Activated naive CD4-positive, alpha-beta T cell treated with anti-CD3 and anti-CD28 coated beads, Interleukin-2, amount 10 ng/mL, durations not matched to agents 7 days and 5 days (primary cell): ENCODE results near the gene ADAMTS13.

Experiments
- CTCF ChIA-PET: fragments of 350-600 bp; sonication (Branson Sonifier 250); formaldehyde crosslinking; loops from one replicate; lab custom pipeline; 2021; ENCODE audit warnings: antibody characterized with exemption; lab: Charles Lee
- DNase-seq: peaks from one replicate; pipeline ENCODE4 v3.0.0-alpha.2; 2020
- H3K27ac Mint-ChIP-seq: one replicate; pipeline ENCODE4 v1.8.0; 2021; ENCODE audit warnings: mild to moderate bottlenecking, moderate library complexity, mixed read lengths
- H3K27me3 Mint-ChIP-seq: one replicate; pipeline ENCODE4 v1.8.0; 2021; ENCODE audit warnings: mild to moderate bottlenecking, mixed read lengths
- H3K36me3 Mint-ChIP-seq: one replicate; pipeline ENCODE4 v1.8.0; 2021; ENCODE audit warnings: mixed read lengths
- H3K4me1 Mint-ChIP-seq: one replicate; pipeline ENCODE4 v1.8.0; 2021; ENCODE audit warnings: mixed read lengths
- H3K4me3 Mint-ChIP-seq: one replicate; pipeline ENCODE4 v1.8.0; 2021; ENCODE audit warnings: mild to moderate bottlenecking, moderate library complexity, mixed read lengths
- H3K9me3 Mint-ChIP-seq: one replicate; pipeline ENCODE4 v1.8.0; 2021; ENCODE audit warnings: mixed read lengths

The ADAMTS13 gene

DNA sequence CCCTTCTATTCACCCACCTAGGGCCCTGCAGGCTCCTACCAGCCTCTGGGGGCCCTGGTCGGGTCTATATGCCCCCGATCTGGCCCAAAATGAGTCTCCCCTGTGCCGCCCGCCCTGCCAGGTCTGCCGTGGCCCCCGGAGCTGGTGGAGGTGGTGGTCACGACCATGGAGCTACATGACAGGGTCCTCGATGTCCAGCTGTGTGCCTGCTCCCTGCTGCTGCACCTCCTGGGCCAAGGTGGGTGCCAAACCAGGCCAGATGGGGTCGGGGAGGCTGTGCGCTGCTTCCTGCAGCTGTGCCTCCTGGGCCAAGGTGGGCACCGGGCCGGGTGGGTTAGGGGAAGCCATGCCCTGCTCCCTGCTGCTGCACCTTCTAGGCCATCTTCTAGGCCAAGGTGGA is 21.9 kb upstream of the ADAMTS13 start:
- Mint-ChIP-seq H3K27me3 (peaks cover 16% of the 10 kb centered on the region), H3K27ac (no peak overlapping the region), H3K4me3 (no peak overlapping the region), H3K9me3 (no peaks in the 10 kb centered on the region), H3K36me3 (peaks cover 4% of the 10 kb centered on the region), H3K4me1 (no peaks in the 10 kb centered on the region)
- CTCF ChIA-PET, result interaction anchor here (0.5 to 1.3 kb wide), 2 partner anchors 9 to 215 kb away, joined by 4 to 5 read pairs; no protein-coding TSS in a partner anchor
- no peak for DNase-seq

GRCh38 chr9:133401588-133401987 is 20.6 kb upstream of the ADAMTS13 start:
- Mint-ChIP-seq H3K4me1 (no peaks in the 10 kb centered on the region), H3K36me3 (peaks cover 14% of the 10 kb centered on the region), H3K9me3 (no peaks in the 10 kb centered on the region), H3K4me3 (no peak overlapping the region), H3K27ac (no peak overlapping the region), H3K27me3 (peaks cover 10% of the 10 kb centered on the region)
- CTCF ChIA-PET, result interaction anchor here (3.9 kb wide), 1 partner anchor 214 kb away, joined by 28 read pairs; no protein-coding TSS in a partner anchor
- DNase-seq, result no peak

GRCh38 chr9:133402689-133403088 is 19.5 kb upstream of the ADAMTS13 start:
- Mint-ChIP-seq H3K36me3 (peaks cover 22% of the 10 kb centered on the region), H3K27ac (no peak overlapping the region), H3K9me3 (no peaks in the 10 kb centered on the region), H3K4me3 (no peak overlapping the region), H3K27me3 (peaks cover under 1% of the 10 kb centered on the region), H3K4me1 (peaks cover 5% of the 10 kb centered on the region)
- CTCF ChIA-PET, result interaction anchor here (1.9 to 3.9 kb wide), 2 partner anchors 53 to 215 kb away, joined by 6 to 28 read pairs; no protein-coding TSS in a partner anchor
- no peak for DNase-seq

GRCh38 chr9:133403766-133404453 is 18.3 kb upstream of the ADAMTS13 start:
- peaks cover 27% of the 10 kb centered on the region for H3K36me3 Mint-ChIP-seq
- DNase-seq, result peak; percentile 72
- H3K4me1 Mint-ChIP-seq, result peaks cover 5% of the 10 kb centered on the region
- no peaks in the 10 kb centered on the region for H3K27me3 Mint-ChIP-seq
- no peak overlapping the region for H3K4me3 Mint-ChIP-seq
- CTCF ChIA-PET, result interaction anchor here (0.7 to 3.9 kb wide), 11 partner anchors 8 to 216 kb away, joined by 3 to 28 read pairs (median 4); partner anchors contain the start of gene STKLD1
- H3K27ac Mint-ChIP-seq, result no peak overlapping the region
- no peaks in the 10 kb centered on the region for H3K9me3 Mint-ChIP-seq

DNA sequence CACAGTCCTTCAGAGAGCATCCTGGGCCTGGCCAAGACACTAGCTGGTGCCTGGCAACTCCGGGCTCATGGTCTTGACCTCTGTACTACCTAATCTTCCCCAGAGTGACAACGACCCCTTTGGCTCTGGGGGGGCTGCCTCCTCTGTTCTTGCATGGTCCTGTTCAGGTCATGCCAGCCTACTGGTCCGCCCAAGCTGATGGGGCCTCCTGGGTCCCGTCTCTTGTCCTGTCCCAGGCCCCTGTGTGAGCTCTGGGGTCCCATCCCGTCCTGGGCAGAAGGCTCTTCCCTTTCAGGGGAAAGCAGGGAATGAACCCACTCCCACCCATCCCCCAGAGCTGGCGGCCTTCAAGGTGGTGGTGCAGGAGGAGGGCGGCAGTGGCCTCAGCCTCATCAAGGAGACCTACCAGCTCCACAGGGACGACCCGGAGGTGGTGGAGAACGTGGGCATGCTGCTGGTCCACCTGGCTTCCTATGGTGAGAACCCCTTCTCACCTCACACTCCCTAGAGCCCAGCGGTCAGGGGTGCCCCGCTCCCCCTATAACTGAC is 17.6 kb upstream of the ADAMTS13 start:
- CTCF ChIA-PET, result interaction anchor here (0.7 to 3.9 kb wide), 11 partner anchors 9 to 217 kb away, joined by 3 to 28 read pairs (median 4); partner anchors contain the start of gene STKLD1
- Mint-ChIP-seq H3K9me3 (no peaks in the 10 kb centered on the region), H3K4me1 (peaks cover 5% of the 10 kb centered on the region), H3K4me3 (no peak overlapping the region), H3K27ac (no peak overlapping the region), H3K27me3 (no peaks in the 10 kb centered on the region), H3K36me3 (peaks cover 29% of the 10 kb centered on the region)
- DNase-seq, result no peak

DNA sequence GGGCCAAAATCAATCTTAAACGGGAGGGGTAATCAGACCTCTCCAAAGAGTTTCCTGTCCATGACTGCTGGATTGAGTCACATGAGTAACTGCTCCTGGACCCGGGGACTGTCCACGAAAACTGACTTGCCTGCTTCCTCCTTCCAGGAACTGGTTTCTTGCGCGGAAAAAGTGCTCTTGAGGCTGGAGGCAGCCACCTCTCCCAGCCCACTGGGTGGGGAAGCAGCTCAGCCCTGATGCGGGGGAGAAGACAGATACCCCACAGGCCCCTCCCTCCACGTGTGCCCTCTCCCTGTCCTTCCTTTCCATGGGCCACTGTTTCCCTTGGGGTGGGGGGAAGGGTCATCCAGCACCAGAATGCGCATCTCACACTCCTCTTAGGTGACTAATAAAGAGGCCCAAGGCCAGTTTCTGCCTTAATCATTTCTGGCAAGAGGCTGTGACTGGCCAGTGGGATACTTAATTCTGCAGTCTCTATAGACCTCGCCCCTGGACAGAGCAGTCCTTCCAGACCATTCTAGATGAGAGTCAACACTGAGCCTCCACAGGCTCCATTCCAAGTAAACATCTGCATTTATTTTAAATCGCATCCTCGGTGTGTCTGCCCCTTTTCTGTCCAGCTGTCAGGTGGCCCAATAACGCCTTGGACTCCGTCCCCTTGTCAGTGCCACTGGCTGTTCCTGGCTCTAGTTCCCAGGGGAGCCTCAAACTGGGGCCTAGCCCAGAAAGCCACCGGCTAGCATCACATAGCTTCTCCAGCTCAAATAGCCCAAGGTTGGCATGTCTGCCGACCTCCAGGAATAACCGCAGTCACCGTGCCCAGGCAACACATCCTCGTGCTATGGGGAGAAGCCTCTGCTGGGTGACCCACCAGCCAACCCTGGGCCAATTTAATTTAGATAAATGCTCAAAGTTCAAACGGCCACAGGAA is 16.4 kb upstream of the ADAMTS13 start:
- DNase-seq, result no peak
- Mint-ChIP-seq H3K36me3 (peaks cover 40% of the 10 kb centered on the region), H3K4me3 (no peak overlapping the region), H3K27me3 (no peaks in the 10 kb centered on the region), H3K9me3 (no peaks in the 10 kb centered on the region), H3K4me1 (peaks cover 5% of the 10 kb centered on the region), H3K27ac (no peak overlapping the region)
- CTCF ChIA-PET, result interaction anchor here (1.0 to 3.9 kb wide), 8 partner anchors 10 to 218 kb away, joined by 3 to 28 read pairs (median 4); no protein-coding TSS in a partner anchor

- Mint-ChIP-seq H3K9me3 (no peaks in the 10 kb centered on the region), H3K27me3 (no peaks in the 10 kb centered on the region), H3K36me3 (peaks cover 44% of the 10 kb centered on the region), H3K4me1 (peaks cover 5% of the 10 kb centered on the region), H3K27ac (peak overlapping the region; percentile 8), H3K4me3 (no peak overlapping the region)
- DNase-seq, result peak; percentile 84
- CTCF ChIA-PET, result interaction anchor here (1.0 to 3.4 kb wide), 3 partner anchors 11 to 80 kb away, joined by 3 to 13 read pairs (median 12); no protein-coding TSS in a partner anchor
These were observed 15.5 kb upstream of the ADAMTS13 start for GRCh38 chr9:133406480-133407307.

DNA sequence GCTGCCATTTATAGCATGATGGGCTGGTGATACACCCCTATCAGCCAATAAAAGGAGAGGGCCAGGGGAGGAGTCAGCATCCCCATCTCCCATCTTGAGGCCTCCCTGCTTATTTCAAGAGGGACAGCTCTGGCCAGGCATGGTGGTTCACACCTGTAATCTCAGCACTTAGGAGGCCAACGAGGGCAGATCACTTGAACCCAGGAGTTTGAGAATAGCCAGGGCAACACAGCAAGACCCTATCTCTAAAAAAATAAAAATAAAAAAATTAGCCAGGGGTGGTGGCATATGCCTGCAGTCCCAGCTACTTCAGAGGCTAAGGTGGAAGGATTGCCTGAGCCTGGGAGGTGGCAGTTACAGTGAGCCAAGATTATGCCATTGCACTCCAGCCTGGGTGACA is 14.1 kb upstream of the ADAMTS13 start:
- Mint-ChIP-seq H3K36me3 (peaks cover 52% of the 10 kb centered on the region), H3K27ac (no peak overlapping the region), H3K27me3 (no peaks in the 10 kb centered on the region), H3K4me1 (peaks cover 5% of the 10 kb centered on the region), H3K4me3 (no peak overlapping the region), H3K9me3 (no peaks in the 10 kb centered on the region)
- CTCF ChIA-PET, result no interaction called here
- DNase-seq, result no peak

DNA sequence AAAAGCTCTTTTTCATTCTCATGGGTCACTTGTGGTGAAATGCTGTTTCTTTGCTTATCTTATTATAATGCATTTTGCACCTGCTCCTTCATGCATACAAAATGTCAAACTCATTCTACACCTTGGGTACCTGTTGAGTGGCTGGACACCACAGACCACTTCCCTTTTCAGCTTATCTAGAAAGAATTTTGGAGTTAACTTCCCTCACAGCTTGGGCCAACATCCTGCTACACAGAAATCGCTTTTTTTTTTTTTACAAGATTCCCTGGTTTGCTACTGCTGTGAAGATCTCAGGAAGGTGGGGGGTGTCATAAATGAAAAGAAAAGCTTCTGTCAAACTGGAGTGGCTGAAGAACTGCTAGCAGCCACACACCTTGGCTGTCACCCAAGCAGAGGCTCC is 7.0 kb upstream of the ADAMTS13 start:
- CTCF ChIA-PET, result interaction anchor here (0.9 kb wide), 2 partner anchors 10 to 17 kb away, joined by 3 to 4 read pairs; no protein-coding TSS in a partner anchor
- H3K27me3 Mint-ChIP-seq, result no peaks in the 10 kb centered on the region
- peaks cover 50% of the 10 kb centered on the region for H3K4me1 Mint-ChIP-seq
- H3K27ac Mint-ChIP-seq, result no peak overlapping the region
- H3K36me3 Mint-ChIP-seq, result peaks cover 34% of the 10 kb centered on the region
- no peak for DNase-seq
- H3K4me3 Mint-ChIP-seq, result no peak overlapping the region
- H3K9me3 Mint-ChIP-seq, result no peaks in the 10 kb centered on the region

DNA sequence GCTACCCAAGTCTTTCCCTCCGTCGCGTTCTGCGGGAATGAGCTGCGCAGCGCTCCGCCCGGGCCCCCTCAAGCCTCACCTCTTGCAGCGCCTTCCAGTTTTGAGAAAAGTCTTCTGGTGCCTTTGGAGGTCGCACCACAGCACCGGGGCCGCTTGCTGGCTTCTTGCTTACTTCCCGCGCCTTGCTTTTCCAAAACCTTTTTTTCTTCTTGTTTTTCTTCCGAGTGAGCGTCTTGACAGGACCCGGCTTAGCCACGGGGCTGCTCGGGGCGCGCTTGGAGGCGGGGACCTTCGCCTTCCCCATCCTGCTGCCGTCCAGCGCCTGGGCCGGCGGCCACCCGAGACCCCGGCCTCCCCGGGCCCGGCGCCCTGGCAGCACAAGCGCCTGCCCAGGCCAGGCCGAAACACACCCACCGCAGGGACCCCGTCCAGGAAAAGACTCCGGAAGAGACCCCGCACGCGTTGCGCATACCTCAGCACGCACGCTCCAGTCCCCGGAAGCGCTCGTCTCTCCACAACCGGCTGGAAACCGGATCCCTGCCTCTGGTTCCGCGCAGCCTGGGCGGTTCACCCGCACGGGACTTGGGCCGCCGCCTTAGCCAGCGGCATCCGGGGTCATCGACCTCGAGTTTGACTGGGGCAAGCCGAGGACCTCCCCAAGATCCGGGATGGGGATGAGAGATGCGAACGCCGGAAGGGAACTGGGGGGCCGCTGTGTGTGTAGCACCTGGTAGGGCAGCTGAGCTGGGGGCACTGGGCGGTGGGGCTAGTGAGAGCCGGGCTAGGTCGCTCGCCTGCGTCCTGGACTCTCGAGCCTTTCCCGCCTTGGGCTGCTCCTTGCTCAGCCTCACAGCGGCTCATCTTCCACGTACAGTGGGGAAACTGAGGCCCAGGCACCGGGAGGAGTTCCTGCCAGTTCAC is 4.4 kb upstream of the ADAMTS13 start, which contains the start of gene REXO4:
REXO4 (minus strand) TSS at position 470 of the 921 bp plus-strand sequence; CDS start at position 304, 166 bp downstream.
- H3K4me1 Mint-ChIP-seq, result peaks cover 58% of the 10 kb centered on the region
- peak within 1 kb of the TSS; percentile 95 for H3K27ac Mint-ChIP-seq
- CTCF ChIA-PET, result interaction anchor here (1.2 kb wide), 1 partner anchor 69 kb away, joined by 3 read pairs; no protein-coding TSS in a partner anchor
- peak; percentile 90 for DNase-seq
- no peaks in the 10 kb centered on the region for H3K27me3 Mint-ChIP-seq
- no peaks in the 10 kb centered on the region for H3K9me3 Mint-ChIP-seq
- peaks cover 17% of the 10 kb centered on the region for H3K36me3 Mint-ChIP-seq
- H3K4me3 Mint-ChIP-seq, result peak within 1 kb of the TSS; percentile 81

DNA sequence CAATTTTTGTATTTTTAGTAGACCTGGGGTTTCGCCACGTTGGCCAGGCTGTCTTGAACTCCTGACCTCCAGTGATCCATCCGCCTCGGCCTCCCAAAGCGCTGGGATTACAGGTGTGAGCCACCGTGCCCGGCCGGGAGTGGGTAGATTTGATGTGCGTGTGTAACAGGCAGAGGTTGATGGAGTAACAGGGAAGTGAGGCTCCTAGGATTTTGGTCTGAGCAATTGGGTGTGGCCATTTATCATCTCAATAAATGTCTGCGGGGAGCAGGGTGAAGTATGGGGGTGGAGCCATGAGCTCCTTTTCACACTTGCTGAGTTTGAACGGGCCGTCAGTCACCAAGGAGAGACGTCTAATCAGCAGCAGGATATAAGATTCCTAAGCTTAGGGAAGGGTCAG is 3.2 kb upstream of the ADAMTS13 start:
- peaks cover 58% of the 10 kb centered on the region for H3K4me1 Mint-ChIP-seq
- peaks cover 14% of the 10 kb centered on the region for H3K36me3 Mint-ChIP-seq
- no peak overlapping the region for H3K27ac Mint-ChIP-seq
- H3K27me3 Mint-ChIP-seq, result no peaks in the 10 kb centered on the region
- peak overlapping the region; percentile 81 for H3K4me3 Mint-ChIP-seq
- DNase-seq, result no peak
- CTCF ChIA-PET, result interaction anchor here (1.0 kb wide), 1 partner anchor 10 kb away, joined by 3 read pairs; no protein-coding TSS in a partner anchor
- no peaks in the 10 kb centered on the region for H3K9me3 Mint-ChIP-seq

DNA sequence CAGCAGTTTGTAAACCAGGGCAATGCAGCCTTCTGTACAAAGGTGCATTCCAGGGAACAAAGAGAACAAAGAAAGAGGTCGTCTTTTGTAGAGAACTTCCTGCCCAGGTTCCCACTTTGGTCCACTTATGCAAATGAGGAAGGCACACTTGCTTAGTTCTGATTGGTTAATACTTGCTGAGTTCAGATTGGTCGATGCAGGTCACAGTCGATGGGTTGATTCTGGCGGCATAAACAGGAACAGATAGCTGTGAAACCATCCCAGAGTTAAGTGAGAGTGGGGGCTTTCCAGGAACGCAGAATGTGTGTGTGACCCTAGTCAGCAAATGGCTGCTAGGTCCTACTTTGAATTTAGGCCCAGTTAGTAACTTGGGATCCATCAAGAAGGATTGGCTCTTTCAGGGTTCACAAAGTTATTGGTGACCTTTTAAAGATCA is 1.8 kb upstream of the ADAMTS13 start:
- peaks cover 45% of the 10 kb centered on the region for H3K4me1 Mint-ChIP-seq

More for the DNA sequence above, 1.8 kb upstream of the ADAMTS13 start:
- Mint-ChIP-seq H3K27me3 (peaks cover 9% of the 10 kb centered on the region), H3K27ac (no peak overlapping the region), H3K4me3 (peak overlapping the region; percentile 2), H3K36me3 (peaks cover 4% of the 10 kb centered on the region), H3K9me3 (no peaks in the 10 kb centered on the region)
- DNase-seq, result no peak
- CTCF ChIA-PET, result no interaction called here
